H9 (cell line): Measurements from ENCODE around the gene DOCK1. TPM values are rescaled to one million over a fixed set of nuclear protein-coding genes. Genes with fewer than 3 reads are reported as not detected.

Experiments
- DNase-seq: peaks from one replicate; pipeline ENCODE4 v3.0.0-alpha.2; 2017
- H2AFZ ChIP-seq: one replicate; pipeline ENCODE4 v1.6.1; 2013; ENCODE audit warnings: mild to moderate bottlenecking, low read length, control low read depth, moderate library complexity
- H2AK5ac ChIP-seq: 2 replicates; pipeline ENCODE4 v1.6.1; 2013; ENCODE audit warnings: low read length, control low read depth, mixed read lengths; ENCODE audit not compliant: insufficient read length
- H2BK120ac ChIP-seq: one replicate; pipeline ENCODE4 v1.6.1; 2013; ENCODE audit warnings: low read depth, mild to moderate bottlenecking, low read length, control low read depth, inconsistent platforms; ENCODE audit not compliant: poor library complexity, severe bottlenecking
- H2BK12ac ChIP-seq: 2 replicates; pipeline ENCODE4 v1.6.1; 2013; ENCODE audit warnings: low read length, control low read depth, mixed read lengths, low read depth; ENCODE audit not compliant: insufficient read length
- H2BK15ac ChIP-seq: 2 replicates; pipeline ENCODE4 v1.6.1; 2013; ENCODE audit warnings: low read depth, low read length, control low read depth
- H2BK20ac ChIP-seq: one replicate; pipeline ENCODE4 v1.6.1; 2013; ENCODE audit warnings: low read depth, mild to moderate bottlenecking, low read length, control low read depth, inconsistent platforms; ENCODE audit not compliant: poor library complexity, severe bottlenecking
- H2BK5ac ChIP-seq: 2 replicates; pipeline ENCODE4 v1.6.1; 2013; ENCODE audit warnings: low read length, control low read depth, mixed read lengths; ENCODE audit not compliant: insufficient read length
- H3K14ac ChIP-seq: 2 replicates; pipeline ENCODE4 v1.6.1; 2013; ENCODE audit warnings: low read length, control low read depth; ENCODE audit not compliant: insufficient read depth
- H3K18ac ChIP-seq: 2 replicates; pipeline ENCODE4 v1.6.1; 2013; ENCODE audit warnings: low read depth, mild to moderate bottlenecking, mixed read lengths, low read length, control low read depth; ENCODE audit not compliant: insufficient read length
- H3K23ac ChIP-seq: 2 replicates; pipeline ENCODE4 v1.6.1; 2013; ENCODE audit warnings: low read length, control low read depth, mixed read lengths, low read depth; ENCODE audit not compliant: insufficient read length
- H3K23me2 ChIP-seq: 2 replicates; pipeline ENCODE4 v1.6.1; 2013; ENCODE audit warnings: low read depth, mild to moderate bottlenecking, mixed read lengths, low read length, control low read depth; ENCODE audit not compliant: insufficient read length, poor library complexity, severe bottlenecking
- H3K27ac ChIP-seq: 2 replicates; pipeline ENCODE4 v1.5.1; 2013; ENCODE audit warnings: low read length, control low read depth, mixed read lengths, low read depth; ENCODE audit not compliant: insufficient read length
- H3K27me3 ChIP-seq: 2 replicates; pipeline ENCODE4 v1.6.1; 2013; ENCODE audit warnings: low read length, control low read depth, inconsistent platforms; ENCODE audit not compliant: insufficient read depth
- H3K4ac ChIP-seq: 2 replicates; pipeline ENCODE4 v1.6.1; 2013; ENCODE audit warnings: low read depth, mild to moderate bottlenecking, control low read depth, inconsistent platforms, low read length, moderate library complexity
- H3K4me1 ChIP-seq: 2 replicates; pipeline ENCODE4 v1.6.1; 2013; ENCODE audit warnings: low read length, control low read depth, inconsistent platforms; ENCODE audit not compliant: insufficient read depth
- H3K4me2 ChIP-seq: 2 replicates; pipeline ENCODE4 v1.6.1; 2013; ENCODE audit warnings: low read length, control low read depth, mixed read lengths; ENCODE audit not compliant: insufficient read length, insufficient read depth
- H3K56ac ChIP-seq: 2 replicates; pipeline ENCODE4 v1.6.1; 2013; ENCODE audit warnings: low read depth, mild to moderate bottlenecking, mixed read lengths, low read length, control low read depth; ENCODE audit not compliant: insufficient read length
- H3K79me1 ChIP-seq: 2 replicates; pipeline ENCODE4 v1.6.1; 2013; ENCODE audit warnings: low read depth, mild to moderate bottlenecking, moderate library complexity, low read length, control low read depth, inconsistent platforms; ENCODE audit not compliant: insufficient read depth, poor library complexity, severe bottlenecking
- H3K79me2 ChIP-seq: 2 replicates; pipeline ENCODE4 v1.6.1; 2013; ENCODE audit warnings: low read length, control low read depth, inconsistent platforms; ENCODE audit not compliant: insufficient read depth
- H3K9ac ChIP-seq: 2 replicates; pipeline ENCODE4 v1.6.1; 2013; ENCODE audit warnings: low read length, control low read depth, mixed read lengths; ENCODE audit not compliant: insufficient read length; ENCODE audit errors: extremely low read depth
- H3K9me3 ChIP-seq: one replicate; pipeline ENCODE4 v1.6.1; 2013; ENCODE audit warnings: low read depth, low read length, inconsistent platforms; ENCODE audit not compliant: control insufficient read depth
- H3T11ph ChIP-seq: one replicate; pipeline ENCODE4 v1.6.1; 2013; ENCODE audit warnings: mild to moderate bottlenecking, low read length, control low read depth, inconsistent platforms
- H4K20me1 ChIP-seq: one replicate; pipeline ENCODE4 v1.6.1; 2013; ENCODE audit not compliant: control insufficient read depth, insufficient read length, insufficient read depth
- H4K5ac ChIP-seq: 2 replicates; pipeline ENCODE4 v1.6.1; 2013; ENCODE audit warnings: low read depth, mild to moderate bottlenecking, mixed read lengths, low read length, control low read depth; ENCODE audit not compliant: insufficient read length
- H4K8ac ChIP-seq: replicated peaks from 2 replicates; pipeline ENCODE4 v1.6.1; 2013; ENCODE audit warnings: low read length, control low read depth, mixed read lengths, low read depth; ENCODE audit not compliant: insufficient read length
- H4K91ac ChIP-seq: 2 replicates; pipeline ENCODE4 v1.6.1; 2013; ENCODE audit warnings: low read depth, mild to moderate bottlenecking, moderate library complexity, mixed read lengths, low read length, control low read depth; ENCODE audit not compliant: insufficient read length
- H3K27ac Mint-ChIP-seq, 3 experiments: 2 replicates in 2 of 3; 3 replicates in 1 of 3; pipeline ENCODE4 v1.8.0; 2020 to 2021; ENCODE audit warnings: mixed read lengths in 3 of 3, mild to moderate bottlenecking in 1 of 3, moderate library complexity in 1 of 3
- H3K27me3 Mint-ChIP-seq: 2 replicates; pipeline ENCODE4 v1.8.0; 2021; ENCODE audit warnings: low read depth, mild to moderate bottlenecking, moderate library complexity, mixed read lengths
- H3K36me3 Mint-ChIP-seq, 3 experiments: 2 replicates in 2 of 3; 3 replicates in 1 of 3; pipeline ENCODE4 v1.8.0; 2020 to 2021; ENCODE audit warnings: low read depth in 3 of 3, mixed read lengths in 3 of 3; ENCODE audit not compliant: insufficient read depth in 1 of 3
- H3K4me1 Mint-ChIP-seq, 2 experiments: 2 replicates each; pipeline ENCODE4 v1.8.0; 2020; ENCODE audit warnings: mixed read lengths in 2 of 2
- H3K4me3 Mint-ChIP-seq, 2 experiments: 2 replicates in 1 of 2; 3 replicates in 1 of 2; pipeline ENCODE4 v1.8.0; 2020 to 2021; ENCODE audit warnings: mild to moderate bottlenecking in 2 of 2, mixed read lengths in 2 of 2, moderate library complexity in 1 of 2
- H3K9me3 Mint-ChIP-seq, 2 experiments: 2 replicates in 1 of 2; 3 replicates in 1 of 2; pipeline ENCODE4 v1.8.0; 2020; ENCODE audit warnings: mild to moderate bottlenecking in 2 of 2, mixed read lengths in 2 of 2, moderate library complexity in 1 of 2
- CTCF ChIP-seq: fragments of 200-600 bp; sonication (generic); conservative IDR thresholded peaks from 3 replicates; pipeline ENCODE4 v1.8.0; 2021; ENCODE audit warnings: antibody characterized with exemption, mild to moderate bottlenecking
- WGBS: extraction: QIAGEN DNeasy Blood & Tissue Kit; methylation state at CpG from one replicate; pipeline ENCODE4 v1.1.7; 2013; ENCODE audit warnings: missing lambda C conversion rate, low lambda C conversion rate, mixed read lengths; ENCODE audit not compliant: insufficient read length; ENCODE audit errors: extremely low coverage; 5-methylcytosine and 5-hydroxymethylcytosine counted together
- total RNA-seq: library from RNA; stranded (reverse); gene quantifications from 2 replicates; pipeline ENCODE4 v1.2.1, GENCODE V29; 2021

The DOCK1 gene
- total RNA-seq, 1 experiment from 2014 or later = 57.0 TPM

- H2BK5ac ChIP-seq = no peak overlapping the region
These were observed 111.1 kb downstream of the DOCK1 start for GRCh38 chr10:127016331-127016730.

More at GRCh38 chr10:127016331-127016730, 111.1 kb downstream of the DOCK1 start:
- Histone ChIP-seq H3K27me3 (no peaks in the 10 kb centered on the region), H3K9ac (no peak overlapping the region), H2BK15ac (no peak overlapping the region), H2AFZ (no peak overlapping the region), H3K79me1 (no peaks in the 10 kb centered on the region), H3K14ac (no peak overlapping the region), H4K91ac (no peak overlapping the region), H2BK120ac (no peak overlapping the region), H3K56ac (no peak overlapping the region), H3K18ac (no peak overlapping the region), H4K8ac (no peak overlapping the region), H3K4me1 (no peaks in the 10 kb centered on the region), H3K27ac (no peak overlapping the region), H3K23ac (no peak overlapping the region), H3K9me3 (no peaks in the 10 kb centered on the region), H2BK20ac (no peak overlapping the region), H4K5ac (no peak overlapping the region), H2BK12ac (no peak overlapping the region), H3K79me2 (no peaks in the 10 kb centered on the region; the same call in 1 of the 2 replicates), H3K23me2 (no peaks in the 10 kb centered on the region), H3K4me2 (no peak overlapping the region), H4K20me1 (no peaks in the 10 kb centered on the region), H2AK5ac (no peak overlapping the region), H3T11ph (no peak overlapping the region), H3K4ac (no peak overlapping the region)
- no CpG with 5 or more reads among the region's 11 CpGs for WGBS
- no peak overlapping the region for H3K4me3 Mint-ChIP-seq
- DNase-seq = no peak
- H3K27me3 Mint-ChIP-seq = no peaks in the 10 kb centered on the region
- H3K9me3 Mint-ChIP-seq = no peaks in the 10 kb centered on the region
- no peak overlapping the region for H3K27ac Mint-ChIP-seq
- peaks cover 8 to 36% (median 11%) of the 10 kb centered on the region in 3 experiments; a peak in 6 of 7 replicates for H3K36me3 Mint-ChIP-seq
- TF ChIP-seq CTCF = no peak
- peaks cover 9 to 10% of the 10 kb centered on the region in 2 experiments for H3K4me1 Mint-ChIP-seq
